HCT116 (cell line): ENCODE data around the gene HDDC3. TPM values are rescaled to one million over a fixed set of nuclear protein-coding genes. Genes with fewer than 3 reads are reported as not detected.

Source experiments
- ATAC-seq: fragments of 200-7000 bp; cut with Tn5 transposase; 2 replicates; pipeline ENCODE4 v1.9.1; 2020; ENCODE audit warnings: mild to moderate bottlenecking, moderate library complexity
- BruUV-seq: library from RNA; stranded (reverse); fragments of 400-500 nt; replicated peaks from 2 replicates; lab custom pipeline; 2021; lab: Mats Ljungman, UMichigan
- CTCF ChIA-PET: fragments of 300-600 bp; sonication (Branson Sonifier 250); formaldehyde crosslinking; loops from one replicate; lab custom pipeline; 2021; ENCODE audit warnings: antibody characterized with exemption; lab: Charles Lee
- POLR2A ChIA-PET: fragments of 300-600, 350-600 bp; sonication (Branson Sonifier 250); formaldehyde crosslinking; loops from one replicate; lab custom pipeline; 2021; ENCODE audit warnings: antibody characterized with exemption; lab: Charles Lee
- RAD21 ChIA-PET, 2 experiments: fragments of 300-600 bp; sonication (Branson Sonifier 250); formaldehyde crosslinking; loops; one replicate each; lab custom pipeline; 2023; ENCODE audit warnings: low total read pairs in 2 of 2; ENCODE audit not compliant: uncharacterized antibody in 2 of 2, unreplicated experiment in 2 of 2, low non-redundant PET in 1 of 2; lab: Charles Lee
- DNase-seq: peaks from one replicate; pipeline ENCODE4 v3.0.0-alpha.2; 2010; ENCODE audit warnings: low read depth, low spot score
- H2AFZ ChIP-seq: fragments of 200-600 bp; shearing (Covaris generic), sonication (generic); 2 replicates; pipeline ENCODE4 v1.6.1; 2017; ENCODE audit warnings: low read depth, mixed run types, mixed read lengths, antibody characterized with exemption, low read length; ENCODE audit not compliant: poor library complexity, severe bottlenecking
- H3K27ac ChIP-seq: 2 replicates; pipeline ENCODE4 v1.5.1; 2012; ENCODE audit warnings: low read depth, low read length
- H3K27me3 ChIP-seq: fragments of 200-600 bp; sonication (generic); 2 replicates; pipeline ENCODE4 v1.6.1; 2016; ENCODE audit warnings: mixed run types, low read length, mixed read lengths; ENCODE audit not compliant: insufficient read depth
- H3K36me3 ChIP-seq, 2 experiments: fragments of 200-500 bp in 1 of 2; fragments of 200-600 bp in 1 of 2; sonication (Bioruptor generic) in 1 of 2; sonication (generic) in 1 of 2; 2 replicates each; pipeline versions ENCODE4 v1.5.1 to v1.6.1; 2014 to 2016; ENCODE audit warnings: low read length in 2 of 2, inconsistent platforms in 1 of 2, mixed read lengths in 1 of 2, mixed run types in 1 of 2; ENCODE audit not compliant: insufficient read depth in 2 of 2, control insufficient read depth in 1 of 2
- H3K4me1 ChIP-seq, 2 experiments: fragments of 200-600 bp in 1 of 2; sonication (generic) in 1 of 2; 2 replicates each; pipeline versions ENCODE4 v1.5.1 to v1.6.1; 2012 to 2017; ENCODE audit warnings: low read length in 2 of 2, inconsistent platforms in 1 of 2, mild to moderate bottlenecking in 1 of 2, mixed read lengths in 1 of 2, mixed run types in 1 of 2, moderate library complexity in 1 of 2; ENCODE audit not compliant: insufficient read depth in 2 of 2, control insufficient read depth in 1 of 2
- H3K4me2 ChIP-seq: fragments of 200-600 bp; sonication (generic); 2 replicates; pipeline ENCODE4 v1.6.1; 2017; ENCODE audit warnings: mixed run types, low read length, mixed read lengths
- H3K4me3 ChIP-seq, 2 experiments: fragments of 200-600 bp in 1 of 2; sonication (generic) in 1 of 2; replicated peaks in 1 of 2; 2 replicates each; pipeline ENCODE4 v1.5.1; 2011 to 2016; ENCODE audit warnings: low read length in 2 of 2, control low read depth in 1 of 2, low read depth in 1 of 2, mild to moderate bottlenecking in 1 of 2, mixed read lengths in 1 of 2, mixed run types in 1 of 2
- H3K79me2 ChIP-seq: fragments of 200-600 bp; sonication (generic); 2 replicates; pipeline ENCODE4 v1.6.1; 2017; ENCODE audit warnings: mild to moderate bottlenecking, mixed run types, low read length, moderate library complexity, mixed read lengths; ENCODE audit not compliant: insufficient read depth
- H3K9ac ChIP-seq: fragments of 200-600 bp; sonication (generic); 2 replicates; pipeline ENCODE4 v1.6.1; 2016; ENCODE audit warnings: low read length, mixed read lengths
- H3K9me2 ChIP-seq: fragments of 200-600 bp; sonication (generic), shearing (Covaris generic); 2 replicates; pipeline ENCODE4 v1.6.1; 2017; ENCODE audit warnings: mixed run types, mild to moderate bottlenecking, moderate library complexity; ENCODE audit not compliant: insufficient read depth
- H3K9me3 ChIP-seq, 2 experiments: fragments of 200-500 bp in 1 of 2; fragments of 200-600 bp in 1 of 2; sonication (Bioruptor generic) in 1 of 2; sonication (generic) in 1 of 2; 2 replicates each; pipeline ENCODE4 v1.6.1; 2014 to 2017; ENCODE audit warnings: low read length in 2 of 2, mixed read lengths in 2 of 2, inconsistent platforms in 1 of 2, low read depth in 1 of 2, mild to moderate bottlenecking in 1 of 2, mixed run types in 1 of 2, moderate library complexity in 1 of 2; ENCODE audit not compliant: control insufficient read depth in 1 of 2, insufficient read depth in 1 of 2
- H4K20me1 ChIP-seq: fragments of 200-600 bp; sonication (generic), shearing (Covaris generic); 2 replicates; pipeline ENCODE4 v1.6.1; 2017; ENCODE audit warnings: mixed run types, mild to moderate bottlenecking, moderate library complexity; ENCODE audit not compliant: insufficient read depth
- CBX3 ChIP-seq: IDR thresholded peaks from 2 replicates; pipeline ENCODE4 v1.6.1; 2012; ENCODE audit warnings: low read depth
- CEBPB ChIP-seq: IDR thresholded peaks from 2 replicates; pipeline ENCODE4 v1.6.1; 2012; ENCODE audit warnings: low read depth
- EGR1 ChIP-seq: IDR thresholded peaks from 2 replicates; pipeline ENCODE4 v1.6.1; 2012; ENCODE audit warnings: low read depth
- ELF1 ChIP-seq: IDR thresholded peaks from 2 replicates; pipeline ENCODE4 v1.6.1; 2012; ENCODE audit warnings: low read depth, borderline replicate concordance
- FOSL1 ChIP-seq: IDR thresholded peaks from 2 replicates; pipeline ENCODE4 v1.6.1; 2012; ENCODE audit warnings: low read depth
- JUND ChIP-seq: IDR thresholded peaks from 2 replicates; pipeline ENCODE4 v1.6.1; 2012
- POLR2A ChIP-seq: IDR thresholded peaks from 2 replicates; pipeline ENCODE4 v1.7.0; 2011; ENCODE audit warnings: borderline replicate concordance; ENCODE audit not compliant: insufficient read depth, insufficient read length; ENCODE audit errors: extremely low read depth
- POLR2AphosphoS5 ChIP-seq: IDR thresholded peaks from 2 replicates; pipeline ENCODE4 v1.6.1; 2011; ENCODE audit warnings: mild to moderate bottlenecking, low read depth, low read length, moderate library complexity
- RAD21 ChIP-seq: IDR thresholded peaks from 2 replicates; pipeline ENCODE4 v1.6.1; 2012; ENCODE audit warnings: low read depth, mild to moderate bottlenecking
- SIN3A ChIP-seq: IDR thresholded peaks from 2 replicates; pipeline ENCODE4 v1.6.1; 2012; ENCODE audit warnings: low read depth
- SP1 ChIP-seq: IDR thresholded peaks from 2 replicates; pipeline ENCODE4 v1.6.1; 2012; ENCODE audit warnings: low read depth
- SRF ChIP-seq: IDR thresholded peaks from 2 replicates; pipeline ENCODE4 v1.6.1; 2012; ENCODE audit warnings: low read depth
- TCF7L2 ChIP-seq: IDR thresholded peaks from 2 replicates; pipeline ENCODE4 v1.7.0; 2011; ENCODE audit warnings: borderline replicate concordance, inconsistent platforms; ENCODE audit not compliant: insufficient read depth, insufficient read length; ENCODE audit errors: extremely low read depth
- YY1 ChIP-seq: IDR thresholded peaks from 2 replicates; pipeline ENCODE4 v1.6.1; 2011; ENCODE audit warnings: low read length, low read depth, moderate library complexity, mild to moderate bottlenecking; ENCODE audit not compliant: insufficient replicate concordance; ENCODE audit errors: extremely low read depth
- ZFX ChIP-seq: fragments of 450-650 bp; IDR thresholded peaks from 2 replicates; pipeline ENCODE4 v1.6.1; 2017
- intact Hi-C: fragments of 100-400 bp; cut with micrococcal nuclease; formaldehyde crosslinking; loops from 2 replicates; pipeline ENCODE4 v1.10.0; 2022
- total RNA-seq: library from RNA; stranded (reverse); gene quantifications from one replicate; pipeline ENCODE4 v1.2.1, GENCODE V29; 2021; ENCODE audit not compliant: unreplicated experiment
- TF ChIP-seq, protein P1 (sequence below): IDR thresholded peaks from 2 replicates; pipeline ENCODE4 v1.6.1; 2012

HDDC3 gene
- total RNA-seq, 1 experiment from 2014 or later: 20.4 TPM

DNA sequence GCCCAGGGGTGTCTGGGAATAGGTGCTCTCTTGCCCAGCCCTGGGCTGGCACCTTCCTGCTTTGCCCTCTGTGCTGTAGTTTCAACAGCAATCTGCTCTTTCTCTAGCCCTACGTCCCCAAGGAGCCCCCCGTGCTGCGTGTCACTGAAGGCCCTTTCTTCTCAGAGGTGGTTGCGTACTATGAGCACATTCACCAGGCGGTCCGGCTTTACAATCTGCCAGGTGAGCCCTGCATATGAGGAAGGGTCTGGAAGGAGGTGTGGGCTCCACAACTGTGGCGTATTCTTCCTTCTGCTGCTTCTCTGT, 19.6 kb downstream of the HDDC3 start:
- H3K27ac ChIP-seq: no peak overlapping the region
- H2AFZ ChIP-seq: no peak overlapping the region
- no peak for DNase-seq
- H3K9me2 ChIP-seq: no peaks in the 10 kb centered on the region
- ATAC-seq: no peak
- ChIA-PET POLR2A (interaction anchor here (0.6 kb wide), 1 partner anchor 621 kb away, joined by 3 read pairs; no protein-coding TSS in a partner anchor), CTCF (no interaction called here), RAD21 (no interaction called here)
- H3K4me3 ChIP-seq: no peak overlapping the region
- TF ChIP-seq SP1: no peak
- no peak for TF ChIP-seq POLR2A
- TF ChIP-seq CEBPB: no peak
- no peak for TF ChIP-seq FOSL1
- TF ChIP-seq RAD21: no peak
- TF ChIP-seq EGR1: no peak
- BruUV-seq: no TSS peak
- H3K9ac ChIP-seq: no peak overlapping the region
- no peaks in the 10 kb centered on the region for H3K9me3 ChIP-seq
- no peaks in the 10 kb centered on the region for H3K27me3 ChIP-seq
- H3K36me3 ChIP-seq: peaks cover 0 to 4% of the 10 kb centered on the region in 2 experiments; a peak in 2 of 4 replicates
- no peaks in the 10 kb centered on the region for H4K20me1 ChIP-seq
- H3K4me1 ChIP-seq: no peaks in the 10 kb centered on the region
- intact Hi-C loops: no loop called here
- H3K4me2 ChIP-seq: no peak overlapping the region
- H3K79me2 ChIP-seq: no peaks in the 10 kb centered on the region

DNA sequence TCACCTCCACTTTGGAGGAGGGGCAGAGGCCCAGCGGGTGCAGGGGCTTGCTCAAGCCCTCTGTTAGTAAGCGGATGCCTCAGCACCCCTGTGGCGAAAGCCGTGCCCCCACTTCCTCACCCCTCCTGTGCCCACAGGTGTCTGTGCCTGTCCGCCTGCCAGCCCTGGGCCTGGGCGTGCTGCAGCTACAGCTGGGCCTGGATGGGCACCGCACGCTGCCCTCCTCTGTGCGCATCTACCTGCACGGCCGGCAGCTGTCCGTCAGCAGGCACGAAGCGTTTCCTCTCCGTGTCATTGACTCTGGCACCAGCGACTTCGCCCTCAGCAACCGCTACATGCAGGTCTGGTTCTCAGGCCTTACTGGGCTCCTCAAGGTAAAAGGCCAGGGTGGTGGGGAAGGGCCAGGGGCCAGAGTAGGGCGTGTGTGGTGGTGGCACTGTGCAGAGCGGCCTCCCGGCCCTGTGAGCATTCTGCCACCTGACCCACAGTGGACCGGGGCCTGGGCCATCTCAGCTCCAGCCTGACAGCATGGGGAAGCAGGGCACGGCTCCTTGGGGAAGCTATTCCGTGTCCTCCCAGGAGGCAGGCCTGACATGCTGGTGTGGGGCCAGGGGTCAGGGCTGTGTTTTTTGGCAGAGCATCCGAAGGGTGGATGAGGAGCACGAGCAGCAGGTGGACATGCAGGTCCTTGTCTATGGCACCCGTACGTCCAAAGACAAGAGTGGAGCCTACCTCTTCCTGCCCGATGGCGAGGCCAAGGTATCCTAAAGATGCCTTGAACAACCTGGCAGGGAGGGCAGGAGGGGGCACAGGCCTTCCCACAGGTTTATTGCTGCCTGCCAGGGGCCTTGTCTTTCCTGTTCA, 20.2 kb downstream of the HDDC3 start:
- POLR2A ChIA-PET: interaction anchor here (0.6 kb wide), 1 partner anchor 621 kb away, joined by 3 read pairs; no protein-coding TSS in a partner anchor
- Histone ChIP-seq H3K4me1 (no peaks in the 10 kb centered on the region), H3K79me2 (no peaks in the 10 kb centered on the region), H3K9me3 (no peaks in the 10 kb centered on the region), H3K4me3 (no peak overlapping the region), H3K36me3 (peaks cover 0 to 8% of the 10 kb centered on the region in 2 experiments; a peak in 3 of 4 replicates), H2AFZ (no peak overlapping the region), H4K20me1 (no peaks in the 10 kb centered on the region), H3K9ac (no peak overlapping the region), H3K27me3 (no peaks in the 10 kb centered on the region), H3K4me2 (no peak overlapping the region), H3K9me2 (no peaks in the 10 kb centered on the region), H3K27ac (no peak overlapping the region)
- intact Hi-C loops: no loop called here
- BruUV-seq: no TSS peak
- TF ChIP-seq ZFX (no peak), SIN3A (no peak), POLR2AphosphoS5 (no peak), SP1 (no peak), EGR1 (no peak), FOSL1 (no peak), JUND (no peak), TCF7L2 (no peak), SRF (no peak), RAD21 (no peak), YY1 (no peak), ELF1 (no peak), POLR2A (no peak), CBX3 (no peak)
- TF ChIP-seq, protein P1, sequence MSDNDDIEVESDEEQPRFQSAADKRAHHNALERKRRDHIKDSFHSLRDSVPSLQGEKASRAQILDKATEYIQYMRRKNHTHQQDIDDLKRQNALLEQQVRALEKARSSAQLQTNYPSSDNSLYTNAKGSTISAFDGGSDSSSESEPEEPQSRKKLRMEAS: no peak
- RAD21 ChIA-PET: no interaction called here
- DNase-seq (no peak), ATAC-seq (no peak)
- CTCF ChIA-PET: no interaction called here
